ENCODE data around the gene KRTAP13-4.

GRCh38 chr21:30479259-30479658, 49.2 kb downstream of the KRTAP13-4 start:
- TF ChIP-seq GATA3 (IDR thresholded peaks at IDR 0.05; ENCODE audit: low read depth, low read length) (no peak), GATA2 (IDR thresholded peaks at IDR 0.05; ENCODE audit: low read depth, low read length) (no peak)

Measured in SH-SY5Y (cell line).